Measurements from ENCODE around the gene ACTL7A. TPM values are rescaled to one million over a fixed set of nuclear protein-coding genes. Genes with fewer than 3 reads are reported as not detected.
"Not testable (repeated sequence)": the region's sequence is repeated elsewhere in the genome, so short reads cannot be mapped to it uniquely, and the experiment has no call there.

The ACTL7A gene
- total and polyA plus RNA-seq, 2 of the 4 experiments (the other 2 are of a cell fraction) = not detected

GRCh38 chr9:108845947-108846346, 16.1 kb upstream of the ACTL7A start:
- ChIA-PET CTCF (no interaction called here), POLR2A (ENCODE audit: unreplicated experiment) (no interaction called here)
- in situ Hi-C loops (cut with MboI; ENCODE audit: low sequenced_read_pairs) = no loop called here

GRCh38 chr9:108848296-108848695, 13.8 kb upstream of the ACTL7A start:
- H2AK5ac ChIP-seq (ENCODE audit: low read depth, low read length); H4K8ac ChIP-seq (ENCODE audit: low read depth in 2 of 2, low read length in 2 of 2); H3K9me1 ChIP-seq (ENCODE audit: insufficient read depth, low read length); H4K91ac ChIP-seq (ENCODE audit: insufficient read depth, low read depth, low read length); H3K9ac ChIP-seq (ENCODE audit: low read depth, low read length); H2BK20ac ChIP-seq (ENCODE audit: low read depth, low read length); H3K27ac ChIP-seq (ENCODE audit: insufficient read depth, low read length); in situ Hi-C loops (cut with MboI; ENCODE audit: low sequenced_read_pairs); H3K23ac ChIP-seq (ENCODE audit: low read depth, low read length); H3K14ac ChIP-seq (replicated peaks; ENCODE audit: low read depth, low read length); H2AK9ac ChIP-seq (replicated peaks; ENCODE audit: low read depth, low read length, poor library complexity); H3K27me3 ChIP-seq (ENCODE audit: control insufficient read depth, insufficient read depth, low read length); H3K36me3 ChIP-seq (ENCODE audit: control insufficient read depth, insufficient read depth, low read length); H2BK15ac ChIP-seq (ENCODE audit: low read depth, low read length); H3K79me1 ChIP-seq (ENCODE audit: low read depth in 1 of 2, low read length in 2 of 2); H3K4me1 ChIP-seq (ENCODE audit: control insufficient read depth, insufficient read depth, low read length); H2BK120ac ChIP-seq (ENCODE audit: low read depth, low read length); intact Hi-C loops (cut with micrococcal nuclease); H2BK5ac ChIP-seq (ENCODE audit: low read depth, low read length, poor library complexity, severe bottlenecking); H3K4me3 ChIP-seq (ENCODE audit: insufficient read depth, low read depth, low read length); H3K4ac ChIP-seq (ENCODE audit: low read depth, low read length); BruUV-seq (replicated peaks); H2AFZ ChIP-seq (replicated peaks; ENCODE audit: low read length, poor library complexity); POLR2A ChIA-PET (ENCODE audit: unreplicated experiment); H4K20me1 ChIP-seq (ENCODE audit: insufficient read depth, low read length); dilution Hi-C loops (cut with HindIII; ENCODE audit: low sequenced_read_pairs, unreplicated experiment); DNase-seq; H4K5ac ChIP-seq (ENCODE audit: low read depth, low read length); H3K18ac ChIP-seq (ENCODE audit: low read depth, low read length); ATAC-seq (ENCODE audit: low read depth); H3K4me2 ChIP-seq (ENCODE audit: low read depth, low read length); H3K9me3 ChIP-seq (ENCODE audit: control insufficient read depth, insufficient read depth, low read length); H3K56ac ChIP-seq (ENCODE audit: extremely low read depth, insufficient read depth, low read length): not testable (repeated sequence)
- 60% methylated on average over 3 of the region's 8 CpGs; no CpG with 5 or more reads in 1 of the 2 experiments for WGBS, 2 experiments (ENCODE audit: extremely low coverage in 2 of 2, insufficient read length in 1 of 2)
- CTCF ChIA-PET = interaction anchor here (0.7 kb wide), 1 partner anchor 1231 kb away, joined by 3 read pairs; no protein-coding TSS in a partner anchor

More at GRCh38 chr9:108845947-108846346, 16.1 kb upstream of the ACTL7A start:
- DNase-seq (no peak), ATAC-seq (ENCODE audit: low read depth) (no peak)
- Histone ChIP-seq H3K4me2 (ENCODE audit: low read depth, low read length) (no peak overlapping the region), H2BK120ac (ENCODE audit: low read depth, low read length) (no peak overlapping the region), H4K8ac (ENCODE audit: low read depth in 2 of 2, low read length in 2 of 2) (no peak overlapping the region), H3K27me3 (ENCODE audit: control insufficient read depth, insufficient read depth, low read length) (no peaks in the 10 kb centered on the region; the same call in 1 of the 2 replicates), H2BK5ac (ENCODE audit: low read depth, low read length, poor library complexity, severe bottlenecking) (no peak overlapping the region), H2BK15ac (ENCODE audit: low read depth, low read length) (no peak overlapping the region), H2AK9ac (replicated peaks; ENCODE audit: low read depth, low read length, poor library complexity) (no peak overlapping the region), H2BK20ac (ENCODE audit: low read depth, low read length) (no peak overlapping the region), H3K4me3 (ENCODE audit: insufficient read depth, low read depth, low read length) (no peak overlapping the region), H3K27ac (ENCODE audit: insufficient read depth, low read length) (no peak overlapping the region), H3K79me1 (ENCODE audit: low read depth in 1 of 2, low read length in 2 of 2) (no peaks in the 10 kb centered on the region), H4K91ac (ENCODE audit: insufficient read depth, low read depth, low read length) (no peak overlapping the region), H4K20me1 (ENCODE audit: insufficient read depth, low read length) (no peaks in the 10 kb centered on the region), H3K4me1 (ENCODE audit: control insufficient read depth, insufficient read depth, low read length) (no peaks in the 10 kb centered on the region), H3K4ac (ENCODE audit: low read depth, low read length) (no peak overlapping the region), H3K36me3 (ENCODE audit: control insufficient read depth, insufficient read depth, low read length) (no peaks in the 10 kb centered on the region), H3K9me1 (ENCODE audit: insufficient read depth, low read length) (no peaks in the 10 kb centered on the region), H3K23ac (ENCODE audit: low read depth, low read length) (no peak overlapping the region), H2AFZ (replicated peaks; ENCODE audit: low read length, poor library complexity) (no peak overlapping the region), H3K18ac (ENCODE audit: low read depth, low read length) (no peak overlapping the region), H3K9me3 (ENCODE audit: control insufficient read depth, insufficient read depth, low read length) (no peaks in the 10 kb centered on the region), H3K9ac (ENCODE audit: low read depth, low read length) (no peak overlapping the region), H2AK5ac (ENCODE audit: low read depth, low read length) (no peak overlapping the region), H4K5ac (ENCODE audit: low read depth, low read length) (no peak overlapping the region), H3K56ac (ENCODE audit: extremely low read depth, insufficient read depth, low read length) (no peak overlapping the region), H3K14ac (replicated peaks; ENCODE audit: low read depth, low read length) (no peak overlapping the region)
- no peak for TF ChIP-seq SMC3 (IDR thresholded peaks at IDR 0.05; ENCODE audit: low read depth, low read length)
- no peak for TF ChIP-seq FOS (IDR thresholded peaks at IDR 0.05; ENCODE audit: low read depth, low read length)
- no peak for TF ChIP-seq RCOR1 (IDR thresholded peaks at IDR 0.05; ENCODE audit: insufficient replicate concordance, low read length)
- TF ChIP-seq RFX5 (IDR thresholded peaks at IDR 0.05; ENCODE audit: low read depth, low read length) = no peak
- TF ChIP-seq USF2 (IDR thresholded peaks at IDR 0.05; ENCODE audit: low read depth, low read length) = no peak
- no peak for TF ChIP-seq MAZ (IDR thresholded peaks at IDR 0.05; ENCODE audit: borderline replicate concordance, low read depth, low read length)
- TF ChIP-seq, protein P1, sequence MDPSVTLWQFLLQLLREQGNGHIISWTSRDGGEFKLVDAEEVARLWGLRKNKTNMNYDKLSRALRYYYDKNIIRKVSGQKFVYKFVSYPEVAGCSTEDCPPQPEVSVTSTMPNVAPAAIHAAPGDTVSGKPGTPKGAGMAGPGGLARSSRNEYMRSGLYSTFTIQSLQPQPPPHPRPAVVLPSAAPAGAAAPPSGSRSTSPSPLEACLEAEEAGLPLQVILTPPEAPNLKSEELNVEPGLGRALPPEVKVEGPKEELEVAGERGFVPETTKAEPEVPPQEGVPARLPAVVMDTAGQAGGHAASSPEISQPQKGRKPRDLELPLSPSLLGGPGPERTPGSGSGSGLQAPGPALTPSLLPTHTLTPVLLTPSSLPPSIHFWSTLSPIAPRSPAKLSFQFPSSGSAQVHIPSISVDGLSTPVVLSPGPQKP (IDR thresholded peaks at IDR 0.05; ENCODE audit: borderline replicate concordance, low read depth, low read length) = no peak
- no peak for TF ChIP-seq MXI1 (IDR thresholded peaks at IDR 0.05; ENCODE audit: borderline replicate concordance, low read depth, low read length)
- no CpG with 5 or more reads among the region's 2 CpGs for WGBS, 2 experiments (ENCODE audit: extremely low coverage in 2 of 2, insufficient read length in 1 of 2)
- no TSS peak for BruUV-seq (replicated peaks)
- dilution Hi-C loops (cut with HindIII; ENCODE audit: low sequenced_read_pairs, unreplicated experiment) (no loop called here), intact Hi-C loops (cut with micrococcal nuclease) (loop anchor here (2.0 kb wide), 1 partner anchor 19 kb away; no protein-coding TSS in a partner anchor)

Measured in IMR-90 (cell line).